ENCODE data around the gene CFAP54. TPM values are rescaled to one million over a fixed set of nuclear protein-coding genes. Genes with fewer than 3 reads are reported as not detected.

The CFAP54 gene
- total RNA-seq, 2 donors from 2014 or later, result 0.38 to 0.97 TPM

DNA sequence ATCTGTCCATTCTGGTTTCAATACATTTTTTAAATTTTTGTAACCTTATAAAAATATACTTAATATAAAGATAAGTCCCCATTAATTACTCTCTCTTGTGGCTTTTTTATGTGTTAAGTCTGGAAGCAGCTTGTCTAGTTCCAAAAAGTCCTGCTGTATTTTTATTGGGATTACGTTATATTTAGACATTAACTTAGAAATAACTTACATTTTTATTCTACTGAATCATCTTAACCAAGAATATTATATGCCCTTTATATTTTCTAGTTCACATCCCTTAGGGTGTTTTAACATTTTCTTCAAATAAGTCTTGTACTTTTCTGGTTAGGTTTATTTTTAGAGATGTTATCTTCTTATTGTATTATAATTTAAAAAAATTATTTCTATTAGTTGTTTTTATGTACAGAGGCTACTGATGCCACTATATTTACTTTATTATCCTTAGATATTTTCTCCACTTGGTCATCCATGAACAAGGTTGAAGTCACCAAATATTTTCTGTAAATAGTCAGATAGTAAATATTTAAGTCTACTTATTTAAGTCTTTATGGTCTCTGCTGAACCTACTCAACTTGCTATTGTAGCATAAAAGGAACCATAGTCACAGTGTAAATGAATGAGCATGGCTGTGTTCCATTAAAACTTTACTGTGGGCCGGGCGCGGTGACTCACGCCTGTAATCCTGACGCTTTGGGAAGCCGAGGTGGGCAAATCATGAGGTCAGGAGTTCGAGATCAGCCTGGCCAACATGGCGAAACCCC is 285.3 kb downstream of the CFAP54 start:
- intact Hi-C loops (cut with DNase I), result no loop called here
- ATAC-seq (no peak), DNase-seq (no peak)

DNA sequence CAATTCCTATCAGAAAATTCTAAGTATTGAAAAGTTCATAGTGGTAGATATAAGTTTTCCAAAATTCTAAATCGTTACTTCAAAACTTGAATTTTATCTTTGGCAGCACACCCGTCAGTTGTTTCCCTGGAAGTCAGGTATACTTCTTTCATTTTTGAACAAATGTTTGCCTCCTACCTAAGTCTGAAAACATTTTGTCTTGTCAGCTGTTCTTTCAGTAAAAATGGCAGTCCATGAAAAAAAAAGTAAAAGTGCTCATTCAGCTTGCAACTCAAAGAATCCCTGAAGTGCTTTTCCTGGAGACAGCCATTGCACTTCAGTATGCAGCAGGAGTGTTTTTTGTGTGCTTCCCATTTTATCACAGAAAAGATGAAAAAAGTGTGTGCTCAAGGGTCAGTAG is 287.5 kb downstream of the CFAP54 start:
- DNase-seq, result no peak
- intact Hi-C loops (cut with DNase I), result no loop called here
- ATAC-seq, result no peak

DNA sequence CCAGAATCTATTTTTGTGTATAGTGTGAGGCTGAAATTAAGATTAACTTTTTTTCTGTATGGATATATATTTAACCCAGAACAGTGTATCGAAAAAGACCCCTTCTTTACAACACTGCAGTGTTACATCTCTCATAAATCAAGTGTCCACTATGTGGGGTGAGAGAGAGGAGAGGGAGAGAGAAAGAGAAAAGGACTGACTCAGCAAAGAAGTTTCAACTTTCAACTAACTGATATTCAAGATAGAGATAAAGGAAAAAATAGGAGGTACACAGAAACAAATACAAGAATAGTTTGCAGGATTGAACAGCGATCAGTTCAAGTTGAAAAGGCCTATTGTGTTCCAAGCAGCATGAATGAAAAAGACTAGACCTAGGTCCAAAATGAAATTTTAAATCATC is 291.0 kb downstream of the CFAP54 start:
- intact Hi-C loops (cut with DNase I), result no loop called here
- no peak for DNase-seq
- no peak for ATAC-seq

DNA sequence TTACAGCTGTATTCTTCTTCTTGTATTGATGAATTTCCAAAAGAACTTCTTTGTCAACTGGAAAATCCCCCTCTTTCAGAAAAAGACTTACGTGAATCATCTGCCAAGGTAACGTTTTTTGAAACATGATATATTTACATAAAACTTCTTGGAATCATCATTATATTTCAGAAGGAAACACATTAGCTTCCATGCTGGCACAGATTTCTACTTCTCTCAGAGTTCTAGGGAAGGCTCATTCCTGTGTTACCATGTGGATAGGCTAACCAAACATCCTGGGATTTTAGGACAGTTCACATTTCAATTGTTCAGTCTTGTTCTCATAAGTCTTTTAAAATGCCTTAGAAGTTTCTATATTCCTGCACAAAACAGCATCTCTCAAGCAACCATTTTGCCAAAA is 297.4 kb downstream of the CFAP54 start:
- ATAC-seq (no peak), DNase-seq (no peak)
- intact Hi-C loops (cut with DNase I), result no loop called here

DNA sequence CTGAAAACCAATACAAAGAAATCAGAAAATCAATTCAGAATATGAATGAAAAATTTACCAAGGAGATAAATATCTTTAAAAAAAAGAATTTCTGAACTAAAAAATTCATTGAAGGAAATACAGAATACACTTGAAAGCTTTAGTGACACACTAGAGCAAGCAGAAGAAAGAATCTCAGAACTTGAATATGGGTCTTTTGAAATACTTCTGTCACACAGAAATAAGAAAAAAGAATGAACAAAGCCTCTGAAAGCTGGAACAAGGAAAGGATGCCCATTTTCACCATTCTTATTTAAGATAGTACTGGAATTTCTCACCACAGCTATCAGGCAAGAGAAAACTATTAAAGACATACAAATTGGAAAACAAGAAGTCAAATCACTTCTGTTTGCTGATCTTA is 314.6 kb downstream of the CFAP54 start:
- DNase-seq (no peak), ATAC-seq (no peak)
- intact Hi-C loops (cut with DNase I), result no loop called here

DNA sequence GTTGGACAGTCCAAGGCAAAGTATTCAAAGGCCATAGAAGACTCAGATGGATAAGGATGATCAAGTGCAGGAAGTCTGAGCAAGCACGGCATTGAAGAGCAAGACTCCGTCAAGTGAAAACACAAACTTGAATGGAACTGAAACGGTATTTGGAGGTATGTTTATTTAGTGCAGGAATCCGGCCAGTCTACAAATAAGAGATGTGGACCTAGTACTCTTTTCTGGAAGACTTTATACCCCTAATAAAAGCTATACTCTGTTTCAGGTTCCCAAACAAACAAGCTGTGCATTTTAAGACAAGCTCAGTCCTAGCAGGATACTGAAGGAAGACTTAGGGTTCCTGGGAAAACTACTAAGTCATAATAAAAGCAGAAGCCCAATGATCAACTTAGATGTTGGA is 316.9 kb downstream of the CFAP54 start:
- no peak for ATAC-seq
- intact Hi-C loops (cut with DNase I), result no loop called here

DNA sequence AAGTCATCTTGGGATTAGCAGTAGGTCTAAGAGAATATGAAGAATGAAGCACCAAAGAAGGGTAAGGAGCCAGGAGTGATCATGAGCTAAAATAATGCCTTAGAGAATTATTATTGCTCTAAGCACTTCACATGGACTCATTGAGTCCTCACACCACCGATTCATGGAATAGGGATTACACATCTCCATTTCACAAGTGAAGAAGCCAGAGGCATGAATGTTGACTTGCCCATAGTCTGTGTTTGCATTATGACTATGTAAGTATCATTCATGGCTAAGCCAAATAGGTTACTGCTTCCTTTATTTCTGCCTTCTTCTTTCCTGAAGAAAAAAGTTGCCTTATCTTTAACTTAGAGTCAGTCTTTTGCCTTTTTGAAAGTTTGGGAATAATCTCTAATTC is 318.4 kb downstream of the CFAP54 start:
- DNase-seq (no peak), ATAC-seq (no peak)
- intact Hi-C loops (cut with DNase I), result no loop called here

More for the DNA sequence above, 316.9 kb downstream of the CFAP54 start:
- DNase-seq, result no peak

DNA sequence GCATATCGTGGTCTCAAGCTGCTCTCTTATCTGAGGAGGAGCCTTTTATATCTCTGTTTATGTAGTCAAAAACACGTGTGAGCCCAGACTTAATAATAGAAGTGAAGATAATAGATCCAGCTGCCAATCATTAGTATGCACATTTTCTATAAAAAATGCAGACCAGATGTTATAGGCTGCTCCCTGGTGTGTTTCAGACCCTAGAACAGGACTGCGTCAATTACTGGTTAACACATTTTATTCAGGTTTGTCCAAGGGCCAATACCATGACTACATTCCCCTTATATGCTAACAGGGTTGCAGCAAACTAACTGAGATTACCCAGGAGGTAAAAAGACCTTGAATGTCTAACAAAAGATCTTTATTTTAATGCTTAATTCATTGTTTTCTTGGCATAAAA is 319.2 kb downstream of the CFAP54 start:
- intact Hi-C loops (cut with DNase I), result no loop called here
- no peak for ATAC-seq

DNA sequence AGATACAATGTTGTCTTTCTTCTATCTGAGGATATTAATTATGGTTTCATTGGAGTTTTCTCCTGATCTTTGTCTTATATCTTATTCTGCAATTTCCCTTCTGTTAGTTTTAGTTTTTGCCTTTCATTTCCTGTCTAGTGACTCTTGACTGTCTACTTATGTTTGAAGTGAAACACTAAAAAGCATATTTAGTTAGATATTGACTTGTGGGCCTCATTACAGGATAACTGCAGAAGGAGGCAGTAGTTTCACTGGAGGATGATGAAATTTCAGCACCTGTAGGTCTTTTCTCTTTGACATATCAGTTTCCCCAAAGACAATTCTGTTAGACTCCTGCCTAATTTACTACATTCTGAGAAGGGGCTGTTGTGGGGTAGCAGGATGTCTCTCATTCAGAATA is 320.1 kb downstream of the CFAP54 start:
- DNase-seq (no peak), ATAC-seq (no peak)
- intact Hi-C loops (cut with DNase I), result no loop called here

More for the DNA sequence above, 319.2 kb downstream of the CFAP54 start:
- DNase-seq, result no peak

DNA sequence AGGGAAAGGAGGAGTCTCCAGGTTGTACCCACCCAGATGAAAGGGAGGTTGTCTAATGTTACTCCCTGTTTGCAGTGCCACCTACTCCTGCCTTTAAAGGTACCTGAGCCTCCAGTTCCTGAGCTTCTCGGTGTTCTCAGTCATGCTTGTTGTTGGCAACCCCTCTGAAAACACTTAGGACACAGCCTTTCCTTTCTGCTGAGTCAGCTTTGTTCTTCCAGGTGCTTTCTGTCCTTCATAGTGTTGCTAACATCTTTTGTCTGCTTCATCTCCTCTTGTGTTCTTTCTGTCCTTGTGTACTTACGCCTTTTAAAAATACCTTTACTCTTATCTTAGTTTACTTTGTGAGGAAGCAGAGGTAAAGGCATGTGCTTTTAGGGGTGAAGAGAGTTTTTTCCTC is 320.7 kb downstream of the CFAP54 start:
- intact Hi-C loops (cut with DNase I), result no loop called here
- no peak for ATAC-seq

DNA sequence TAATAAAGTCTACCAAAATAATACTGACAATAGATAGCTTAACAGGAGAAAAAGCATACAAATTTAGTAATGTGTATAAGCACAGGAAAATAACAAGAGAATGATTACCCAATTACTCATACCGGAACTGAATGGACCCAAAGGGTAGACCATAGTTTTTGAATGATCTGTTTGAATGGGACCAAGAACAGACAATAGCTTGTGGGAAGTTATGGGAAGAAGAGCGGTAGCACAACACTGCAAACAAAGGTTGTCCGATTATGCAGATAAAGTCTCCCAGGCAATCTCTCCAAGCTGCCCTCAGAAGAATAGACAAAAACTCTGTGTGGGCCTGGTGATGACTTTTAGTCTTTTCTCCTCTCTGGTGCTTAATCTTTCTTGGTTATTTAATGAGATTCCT is 321.1 kb downstream of the CFAP54 start:
- DNase-seq, result no peak
- ATAC-seq, result no peak
- intact Hi-C loops (cut with DNase I), result no loop called here

More for the DNA sequence above, 320.7 kb downstream of the CFAP54 start:
- no peak for DNase-seq

DNA sequence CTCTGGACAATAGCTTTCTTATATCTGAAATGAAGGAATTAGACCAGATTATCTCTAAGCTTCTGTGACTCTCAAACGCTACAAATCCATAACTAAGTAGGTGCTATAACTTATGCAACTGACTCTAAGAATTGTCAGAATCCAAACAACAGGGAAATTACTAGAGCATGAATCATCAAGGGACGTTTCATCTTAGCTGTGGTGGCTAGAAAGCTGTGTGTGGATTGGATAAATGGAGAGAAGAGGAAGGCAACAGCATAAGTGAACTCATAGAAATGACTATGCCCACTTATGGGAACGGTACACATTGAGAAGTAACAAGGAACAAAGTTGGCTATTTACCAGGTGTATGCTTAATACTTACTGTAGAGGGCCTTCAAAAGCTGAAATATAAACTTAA is 321.7 kb downstream of the CFAP54 start:
- intact Hi-C loops (cut with DNase I), result no loop called here
- no peak for DNase-seq
- no peak for ATAC-seq

DNA sequence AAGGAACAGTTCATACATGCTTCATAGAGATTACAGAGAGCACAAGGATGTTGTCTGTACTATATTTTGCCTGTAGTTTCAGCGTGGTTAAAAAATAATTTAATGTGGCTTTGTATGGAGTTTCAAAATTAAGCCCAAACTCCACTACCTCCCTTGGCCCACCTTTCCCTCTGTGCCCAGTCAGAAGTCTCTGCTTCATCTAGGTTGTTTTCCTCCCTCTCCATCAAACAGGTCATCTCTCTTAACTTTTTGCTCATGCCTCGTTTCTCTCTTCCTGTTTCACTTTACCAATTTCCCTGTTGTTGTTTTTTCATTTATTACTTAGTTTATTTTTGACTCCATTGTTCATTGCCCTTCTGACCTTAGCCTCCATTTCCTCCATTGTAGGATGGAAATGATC is 322.8 kb downstream of the CFAP54 start:
- ATAC-seq, result no peak
- intact Hi-C loops (cut with DNase I), result no loop called here
- DNase-seq, result no peak

DNA sequence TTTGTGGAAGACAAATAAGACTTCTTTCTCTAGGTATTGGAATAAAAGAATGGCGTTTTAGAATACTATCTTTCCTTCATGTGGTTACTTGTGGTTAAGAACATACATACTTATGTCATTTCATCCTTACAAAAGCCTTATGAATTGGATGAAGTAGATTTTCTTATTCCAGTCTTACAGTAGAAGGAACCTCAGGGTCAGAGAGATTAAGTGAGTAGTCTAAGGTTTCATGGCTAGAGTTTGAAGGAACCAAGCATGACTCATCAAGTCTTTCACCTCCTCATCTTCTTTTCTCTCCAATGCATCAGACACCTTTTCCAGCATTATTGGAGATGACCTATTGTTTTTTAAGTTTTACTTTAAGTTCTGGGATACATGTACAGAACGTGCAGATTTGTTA is 324.8 kb downstream of the CFAP54 start:
- no peak for ATAC-seq
- DNase-seq, result no peak
- intact Hi-C loops (cut with DNase I), result no loop called here

DNA sequence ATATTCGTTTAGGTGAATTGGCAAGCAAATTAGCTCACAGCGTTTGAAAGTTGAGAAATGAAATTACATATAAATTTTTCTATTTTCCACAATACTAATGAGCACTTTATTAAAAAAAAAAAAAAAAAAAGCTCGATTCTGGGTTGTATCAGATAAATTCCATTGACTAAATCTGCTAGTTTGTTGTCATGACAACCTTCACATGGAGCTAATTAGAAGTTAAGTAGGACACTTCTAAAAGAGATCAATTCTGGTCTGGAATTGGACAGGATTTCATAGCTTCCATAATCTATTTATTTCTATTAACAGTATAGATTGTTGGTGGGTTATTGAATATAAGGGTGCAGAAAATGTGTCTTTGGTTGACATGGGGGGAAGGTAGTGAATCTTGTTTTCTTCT is 332.2 kb downstream of the CFAP54 start:
- intact Hi-C loops (cut with DNase I), result no loop called here
- DNase-seq (no peak), ATAC-seq (no peak)

DNA sequence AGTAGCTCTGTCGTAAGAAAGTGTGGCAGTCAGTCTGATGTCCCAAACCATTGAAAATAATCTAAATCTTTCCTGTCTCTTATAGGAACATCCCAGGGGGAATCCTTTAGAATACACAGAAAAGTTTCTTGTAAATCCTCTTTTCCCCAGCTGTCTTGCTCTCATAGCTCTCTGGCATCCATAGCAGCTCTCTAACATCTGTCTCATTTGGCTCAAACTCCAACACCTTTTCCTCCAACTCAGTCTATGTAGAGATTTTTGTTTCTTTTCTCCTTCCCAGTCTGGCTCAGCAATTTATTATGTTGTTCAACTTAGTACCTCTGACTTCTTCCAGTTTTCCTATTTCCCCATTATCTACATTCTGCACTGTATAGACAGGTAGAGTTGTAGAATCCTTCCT is 333.3 kb downstream of the CFAP54 start:
- intact Hi-C loops (cut with DNase I), result no loop called here
- ATAC-seq (no peak), DNase-seq (no peak)

DNA sequence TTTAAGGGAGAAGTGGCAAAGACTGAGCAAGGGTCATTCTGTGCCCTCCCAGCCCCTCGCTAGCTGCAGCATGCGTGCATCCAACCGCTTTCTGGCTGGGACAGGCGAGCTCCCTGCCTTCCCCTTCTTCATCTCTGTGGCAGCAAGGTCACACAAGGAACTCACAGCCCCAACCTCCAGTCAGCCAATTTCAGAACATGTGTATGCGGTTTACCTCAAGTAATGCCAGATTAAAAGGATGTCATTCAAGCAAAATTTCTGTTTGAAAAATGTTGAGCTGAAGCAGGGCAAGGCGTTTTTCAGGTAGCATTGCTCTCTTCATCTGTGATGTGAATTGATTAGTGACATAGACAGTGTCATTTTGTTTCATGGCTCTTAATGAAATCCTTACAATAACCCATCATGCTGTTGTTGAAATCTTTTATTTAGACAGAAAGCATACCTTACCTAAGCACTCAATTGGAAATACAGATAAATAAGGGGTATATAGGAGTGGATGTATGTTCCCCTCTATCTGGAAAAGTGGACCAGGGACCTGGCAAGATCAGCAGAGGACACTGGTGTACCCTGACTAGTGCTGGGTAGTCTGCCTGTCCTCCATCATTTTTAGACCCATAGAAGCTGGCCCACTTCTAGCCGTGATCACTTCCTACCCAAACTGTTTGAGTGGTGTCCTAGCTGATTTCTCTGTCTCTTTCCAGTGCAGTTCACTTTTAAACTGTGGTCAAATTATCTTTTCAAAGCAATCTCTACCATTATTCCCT is 334.9 kb downstream of the CFAP54 start:
- intact Hi-C loops (cut with DNase I), result no loop called here
- ATAC-seq, result no peak

DNA sequence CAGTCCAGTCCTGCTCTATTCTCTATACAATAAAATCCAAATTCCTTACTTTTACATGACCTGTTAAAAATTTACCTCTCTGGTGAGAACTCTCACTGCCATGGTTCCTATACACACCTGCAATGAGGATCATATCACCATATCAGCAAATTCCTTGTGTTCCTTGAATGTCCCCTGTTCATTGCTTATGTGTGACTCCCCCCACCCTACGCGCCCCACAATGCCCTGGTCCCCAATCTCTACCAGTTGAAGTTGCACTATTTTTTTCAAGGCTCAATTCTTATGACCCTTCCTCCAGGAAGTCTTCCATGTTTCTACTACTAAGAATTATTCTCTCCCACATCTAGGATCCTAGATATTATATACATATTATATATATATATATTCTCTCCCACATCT is 335.5 kb downstream of the CFAP54 start:
- DNase-seq (no peak), ATAC-seq (no peak)
- intact Hi-C loops (cut with DNase I), result no loop called here

More for the DNA sequence above, 334.9 kb downstream of the CFAP54 start:
- no peak for DNase-seq

DNA sequence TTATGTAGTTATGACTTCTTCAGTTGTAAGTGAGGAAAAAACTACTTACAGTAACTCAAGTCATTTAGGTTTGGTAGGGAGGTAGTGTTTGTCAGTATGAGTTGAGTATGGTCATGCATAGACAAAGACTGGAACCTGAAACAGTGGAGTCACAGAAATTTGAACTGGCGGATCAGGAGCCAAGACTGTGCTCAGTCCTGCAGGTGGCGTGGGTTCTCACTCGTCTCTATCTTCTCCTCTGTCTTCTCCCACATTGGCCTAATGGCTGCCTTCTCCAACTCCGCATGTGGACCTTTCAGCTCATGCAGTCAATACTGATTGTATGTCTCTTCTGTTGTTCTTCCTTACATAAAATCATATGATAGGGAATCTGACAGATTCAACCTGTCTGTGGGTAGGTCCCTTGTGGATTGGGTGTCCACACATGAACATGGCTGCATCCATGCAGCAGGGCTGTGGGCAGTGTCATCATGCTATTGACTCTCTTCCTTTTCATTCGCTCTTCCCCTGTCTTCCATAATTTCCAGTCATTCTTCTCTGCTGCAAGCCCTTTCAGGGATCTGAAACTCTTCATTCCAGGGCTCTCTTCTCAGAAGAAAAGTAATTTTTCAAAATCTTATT is 338.9 kb downstream of the CFAP54 start:
- DNase-seq (no peak), ATAC-seq (no peak)
- intact Hi-C loops (cut with DNase I), result no loop called here

DNA sequence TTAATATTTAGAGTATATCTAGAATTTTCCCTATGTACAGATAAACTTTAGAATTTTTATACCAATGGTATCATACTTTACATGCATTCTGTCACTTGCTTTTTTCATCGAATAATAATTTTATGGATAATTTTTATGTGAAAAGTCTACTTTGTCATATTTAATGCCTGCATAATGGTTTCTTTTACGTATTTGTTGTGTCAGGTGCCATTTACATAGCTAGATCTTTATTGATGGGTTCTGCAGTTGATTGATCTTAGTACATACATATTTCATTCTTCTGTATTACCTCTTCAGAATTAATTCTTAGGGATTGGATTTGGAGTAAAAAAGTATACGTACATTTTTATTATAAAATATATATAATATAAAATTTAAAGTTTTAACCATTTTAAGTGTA is 340.0 kb downstream of the CFAP54 start:
- no peak for ATAC-seq
- DNase-seq, result no peak
- intact Hi-C loops (cut with DNase I), result no loop called here

DNA sequence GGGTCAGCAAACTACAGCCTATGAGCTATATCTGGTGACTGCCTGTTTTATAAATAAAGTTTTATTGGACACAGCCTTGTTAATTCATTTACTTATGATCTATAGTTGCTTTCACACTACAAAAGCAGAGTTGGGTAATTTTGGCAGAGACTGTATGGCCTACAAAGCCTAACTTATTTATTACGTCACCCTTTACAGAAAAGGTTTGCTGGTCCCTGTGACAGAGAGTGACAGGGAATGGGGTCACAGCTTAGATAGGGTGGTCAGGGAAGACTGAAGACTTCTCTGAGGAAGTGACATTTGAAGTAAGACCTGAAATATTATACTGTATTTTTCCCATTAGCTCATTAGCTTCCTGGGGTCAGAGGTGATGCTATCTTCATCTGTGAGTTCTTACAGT is 342.0 kb downstream of the CFAP54 start:
- intact Hi-C loops (cut with DNase I), result no loop called here
- ATAC-seq (no peak), DNase-seq (no peak)

Data from left cardiac atrium (tissue), 4 donors.